ENCODE data around the gene RNF212. TPM values are rescaled to one million over a fixed set of nuclear protein-coding genes. Genes with fewer than 3 reads are reported as not detected.

Gene RNF212
- total RNA-seq, 4 donors from 2014 or later, result 0.77 to 13.5 (median 5.2) TPM

DNA sequence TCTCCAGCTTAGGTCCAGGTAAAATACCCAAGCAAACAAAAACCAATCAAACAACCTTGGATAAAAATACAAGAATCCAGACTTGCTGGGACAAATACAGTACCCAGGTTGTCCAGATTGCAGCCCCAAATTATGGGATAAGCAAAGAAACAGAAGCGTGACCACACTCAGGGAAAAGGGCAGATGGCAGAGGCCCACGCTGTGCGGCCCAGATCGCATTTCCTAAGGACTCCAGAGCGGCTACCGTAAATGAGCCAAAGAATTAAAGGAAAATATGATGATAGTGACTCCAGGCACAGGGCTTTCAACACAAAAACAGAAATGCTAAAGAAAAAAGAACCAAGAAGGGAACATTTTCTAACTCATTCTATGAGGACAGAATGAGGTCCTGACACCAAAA lies 51.6 kb downstream of the RNF212 start:
- Histone ChIP-seq H3K9me3 (no peaks in the 10 kb centered on the region), H3K4me1 (no peaks in the 10 kb centered on the region), H3K27ac (no peak overlapping the region), H3K4me3 (no peak overlapping the region), H3K27me3 (peaks cover 0 to 5% of the 10 kb centered on the region in 2 donors), H3K36me3 (no peaks in the 10 kb centered on the region)
- TF ChIP-seq POLR2A (IDR thresholded peaks at IDR 0.05), result no peak
- TF ChIP-seq, protein P1, sequence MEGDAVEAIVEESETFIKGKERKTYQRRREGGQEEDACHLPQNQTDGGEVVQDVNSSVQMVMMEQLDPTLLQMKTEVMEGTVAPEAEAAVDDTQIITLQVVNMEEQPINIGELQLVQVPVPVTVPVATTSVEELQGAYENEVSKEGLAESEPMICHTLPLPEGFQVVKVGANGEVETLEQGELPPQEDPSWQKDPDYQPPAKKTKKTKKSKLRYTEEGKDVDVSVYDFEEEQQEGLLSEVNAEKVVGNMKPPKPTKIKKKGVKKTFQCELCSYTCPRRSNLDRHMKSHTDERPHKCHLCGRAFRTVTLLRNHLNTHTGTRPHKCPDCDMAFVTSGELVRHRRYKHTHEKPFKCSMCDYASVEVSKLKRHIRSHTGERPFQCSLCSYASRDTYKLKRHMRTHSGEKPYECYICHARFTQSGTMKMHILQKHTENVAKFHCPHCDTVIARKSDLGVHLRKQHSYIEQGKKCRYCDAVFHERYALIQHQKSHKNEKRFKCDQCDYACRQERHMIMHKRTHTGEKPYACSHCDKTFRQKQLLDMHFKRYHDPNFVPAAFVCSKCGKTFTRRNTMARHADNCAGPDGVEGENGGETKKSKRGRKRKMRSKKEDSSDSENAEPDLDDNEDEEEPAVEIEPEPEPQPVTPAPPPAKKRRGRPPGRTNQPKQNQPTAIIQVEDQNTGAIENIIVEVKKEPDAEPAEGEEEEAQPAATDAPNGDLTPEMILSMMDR (IDR thresholded peaks at IDR 0.05), result no peak
- no peak for DNase-seq
- intact Hi-C loops (cut with DNase I; ENCODE audit: low total_unique reads), result no loop called here

- Histone ChIP-seq H3K36me3 (no peaks in the 10 kb centered on the region), H3K27ac (no peak overlapping the region), H3K9me3 (no peaks in the 10 kb centered on the region), H3K4me3 (no peak overlapping the region), H3K4me1 (no peaks in the 10 kb centered on the region), H3K27me3 (peaks cover 0 to 5% of the 10 kb centered on the region in 2 donors)
- intact Hi-C loops (cut with DNase I; ENCODE audit: low total_unique reads), result no loop called here
- TF ChIP-seq, protein P1 (IDR thresholded peaks at IDR 0.05), result no peak
- no peak for DNase-seq
Measured at GRCh38 chr4:1061056-1061700, 52.2 kb downstream of the RNF212 start.

DNA sequence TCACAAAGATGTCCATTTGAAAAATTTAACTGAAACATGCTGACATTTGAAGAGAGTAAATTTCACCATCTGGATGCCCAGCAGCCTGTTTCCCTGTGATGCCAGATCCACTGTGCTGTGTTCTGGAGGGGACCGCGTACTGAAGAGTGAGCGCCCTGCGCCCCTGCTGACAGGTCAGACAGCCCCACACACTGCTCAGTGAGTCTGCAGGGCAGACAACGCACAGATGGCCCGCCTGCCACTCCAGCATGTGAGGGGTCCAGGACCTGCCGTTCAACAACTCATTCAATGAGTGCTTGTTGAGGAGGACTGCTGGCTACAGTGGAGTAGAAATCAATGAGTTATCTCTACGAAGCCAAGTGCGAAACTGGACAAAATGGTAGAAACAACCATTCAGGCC lies 52.7 kb downstream of the RNF212 start:
- Histone ChIP-seq H3K4me3 (no peak overlapping the region), H3K27me3 (peaks cover 0 to 5% of the 10 kb centered on the region in 2 donors), H3K4me1 (no peaks in the 10 kb centered on the region), H3K36me3 (no peaks in the 10 kb centered on the region), H3K27ac (no peak overlapping the region), H3K9me3 (no peaks in the 10 kb centered on the region)
- TF ChIP-seq, protein P1 (IDR thresholded peaks at IDR 0.05), result no peak
- no peak for TF ChIP-seq POLR2A (IDR thresholded peaks at IDR 0.05)
- DNase-seq, result no peak
- intact Hi-C loops (cut with DNase I; ENCODE audit: low total_unique reads), result no loop called here

DNA sequence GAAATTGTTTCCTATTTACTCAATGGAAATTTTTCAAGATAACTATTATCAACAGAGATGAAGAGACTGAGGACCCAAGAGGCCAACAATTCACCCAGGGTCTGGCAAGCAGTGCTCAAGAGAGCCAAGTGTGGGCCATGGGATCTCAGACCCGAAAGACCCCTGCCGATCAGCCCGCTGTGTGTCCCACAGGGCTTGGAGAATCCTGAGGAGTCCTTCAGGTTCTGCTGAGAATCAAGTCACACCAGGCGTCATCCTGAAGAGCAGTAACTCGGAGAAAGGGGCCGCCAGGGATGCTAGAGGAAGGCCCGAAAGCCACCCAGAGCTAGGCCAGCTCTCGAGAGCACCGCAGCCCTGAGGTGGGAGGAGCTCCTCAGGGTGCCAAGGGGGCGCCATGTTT lies 53.2 kb downstream of the RNF212 start:
- H3K27me3 ChIP-seq, result peaks cover 0 to 5% of the 10 kb centered on the region in 2 donors

DNA sequence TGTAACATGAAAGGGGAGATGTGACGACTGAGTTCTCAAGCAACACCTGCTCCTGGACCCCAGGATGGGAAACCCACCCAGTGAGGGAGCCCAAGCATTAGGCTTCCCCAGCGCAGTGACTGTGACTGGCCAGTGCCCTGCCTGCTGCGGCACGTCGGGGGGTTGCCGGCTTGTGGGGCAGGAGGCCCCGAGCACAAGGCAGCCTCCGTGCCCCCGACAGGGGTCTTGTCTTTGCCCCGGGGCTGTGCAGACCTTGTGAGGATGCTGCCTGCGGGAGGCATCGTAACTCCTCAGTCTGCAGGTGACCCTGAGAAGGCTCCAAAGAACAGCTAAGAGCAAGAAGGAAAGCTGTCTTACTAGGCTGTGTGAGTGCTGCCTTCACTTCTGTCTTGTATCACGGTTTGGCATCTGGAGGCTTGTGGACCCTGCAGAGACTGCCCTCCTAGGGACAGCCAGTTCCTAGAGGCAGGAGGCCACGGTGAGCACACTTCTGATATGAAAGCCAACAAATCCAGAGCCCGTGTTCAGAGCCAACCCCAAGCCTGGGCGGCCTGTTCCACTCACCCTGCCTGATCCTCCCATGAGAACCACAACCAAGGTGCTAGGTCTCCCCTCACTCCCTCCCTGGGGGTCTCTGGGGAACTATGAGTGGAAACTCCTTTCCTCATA lies 54.2 kb downstream of the RNF212 start:
- no peaks in the 10 kb centered on the region for H3K4me1 ChIP-seq
- no peaks in the 10 kb centered on the region for H3K36me3 ChIP-seq
- DNase-seq, result no peak
- peaks cover 0 to 5% of the 10 kb centered on the region in 2 donors for H3K27me3 ChIP-seq
- H3K9me3 ChIP-seq, result no peaks in the 10 kb centered on the region
- H3K27ac ChIP-seq, result no peak overlapping the region
- no peak overlapping the region for H3K4me3 ChIP-seq
- intact Hi-C loops (cut with DNase I; ENCODE audit: low total_unique reads), result no loop called here
- TF ChIP-seq POLR2A (IDR thresholded peaks at IDR 0.05), result no peak
- TF ChIP-seq, protein P1 (IDR thresholded peaks at IDR 0.05), result no peak

More for the DNA sequence above, 53.2 kb downstream of the RNF212 start:
- H3K4me1 ChIP-seq, result no peaks in the 10 kb centered on the region
- H3K4me3 ChIP-seq, result no peak overlapping the region
- H3K27ac ChIP-seq, result no peak overlapping the region
- DNase-seq, result no peak
- TF ChIP-seq POLR2A (IDR thresholded peaks at IDR 0.05), result no peak
- TF ChIP-seq, protein P1 (IDR thresholded peaks at IDR 0.05), result no peak
- intact Hi-C loops (cut with DNase I; ENCODE audit: low total_unique reads), result no loop called here
- no peaks in the 10 kb centered on the region for H3K36me3 ChIP-seq
- no peaks in the 10 kb centered on the region for H3K9me3 ChIP-seq

Measured in uterus (tissue), 4 donors.